Measurements from ENCODE around the gene CCDC136. TPM values are rescaled to one million over a fixed set of nuclear protein-coding genes. Genes with fewer than 3 reads are reported as not detected.
A peak's percentile ranks its signal among the peaks of the same experiment; 100 is the strongest.

Gene CCDC136
- total and polyA plus RNA-seq, 8 donors: 2.5 to 87.1 (median 49.5) TPM

DNA sequence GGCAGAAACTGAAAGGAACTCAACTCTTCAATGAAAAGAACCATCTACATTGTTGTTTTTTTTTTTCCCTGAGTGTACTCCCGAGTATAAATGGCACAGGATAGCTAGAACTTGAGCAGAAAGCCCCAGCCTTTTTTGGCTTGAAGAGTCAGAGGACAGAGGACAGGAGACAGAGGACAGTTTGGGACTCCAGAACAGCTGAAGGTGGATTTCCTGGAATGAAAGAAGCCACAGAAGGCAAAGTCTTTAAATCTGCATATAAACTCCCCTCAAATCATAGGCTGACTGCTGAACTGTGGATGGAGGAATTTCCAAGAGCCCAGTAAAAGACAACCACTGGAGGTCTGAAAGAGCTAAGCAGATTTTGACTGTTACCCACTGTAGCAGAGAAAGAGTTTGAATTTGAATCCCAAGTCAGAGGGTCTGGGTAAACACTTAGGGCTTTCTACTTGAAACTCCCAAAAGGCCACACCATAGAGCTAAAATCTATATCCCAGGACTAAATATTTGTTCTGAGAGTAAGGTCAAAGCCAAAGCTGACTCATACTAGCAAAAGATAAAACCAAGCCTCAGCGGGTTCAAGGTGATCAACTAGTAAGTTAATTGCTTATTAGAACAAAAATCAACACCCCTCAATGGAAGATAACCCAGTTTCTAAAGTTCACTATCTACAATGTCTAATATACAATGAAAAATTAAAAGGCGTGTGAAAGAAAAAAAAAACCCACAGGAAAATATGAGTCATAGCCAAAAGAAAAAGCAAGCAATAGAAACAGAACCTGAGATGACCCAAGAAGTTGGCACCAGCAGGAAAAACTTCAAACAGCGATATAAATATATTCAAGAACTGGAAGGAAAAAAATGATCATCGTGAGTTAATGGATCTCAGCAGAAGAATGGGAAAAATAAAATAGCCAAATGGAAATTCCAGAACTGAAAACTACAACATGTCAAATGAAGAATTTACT is 14.3 kb upstream of the CCDC136 start:
- Histone ChIP-seq H3K9me3 (peaks cover 0 to 12% of the 10 kb centered on the region in 2 donors), H3K27ac (no peak overlapping the region), H3K36me3 (peaks cover 0 to 18% of the 10 kb centered on the region in 2 donors), H3K4me1 (no peaks in the 10 kb centered on the region), H3K4me3 (no peak overlapping the region), H3K27me3 (no peaks in the 10 kb centered on the region)
- ATAC-seq (no peak), DNase-seq (no peak)
- TF ChIP-seq, protein P1, sequence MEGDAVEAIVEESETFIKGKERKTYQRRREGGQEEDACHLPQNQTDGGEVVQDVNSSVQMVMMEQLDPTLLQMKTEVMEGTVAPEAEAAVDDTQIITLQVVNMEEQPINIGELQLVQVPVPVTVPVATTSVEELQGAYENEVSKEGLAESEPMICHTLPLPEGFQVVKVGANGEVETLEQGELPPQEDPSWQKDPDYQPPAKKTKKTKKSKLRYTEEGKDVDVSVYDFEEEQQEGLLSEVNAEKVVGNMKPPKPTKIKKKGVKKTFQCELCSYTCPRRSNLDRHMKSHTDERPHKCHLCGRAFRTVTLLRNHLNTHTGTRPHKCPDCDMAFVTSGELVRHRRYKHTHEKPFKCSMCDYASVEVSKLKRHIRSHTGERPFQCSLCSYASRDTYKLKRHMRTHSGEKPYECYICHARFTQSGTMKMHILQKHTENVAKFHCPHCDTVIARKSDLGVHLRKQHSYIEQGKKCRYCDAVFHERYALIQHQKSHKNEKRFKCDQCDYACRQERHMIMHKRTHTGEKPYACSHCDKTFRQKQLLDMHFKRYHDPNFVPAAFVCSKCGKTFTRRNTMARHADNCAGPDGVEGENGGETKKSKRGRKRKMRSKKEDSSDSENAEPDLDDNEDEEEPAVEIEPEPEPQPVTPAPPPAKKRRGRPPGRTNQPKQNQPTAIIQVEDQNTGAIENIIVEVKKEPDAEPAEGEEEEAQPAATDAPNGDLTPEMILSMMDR (IDR thresholded peaks at IDR 0.05): no peak
- intact Hi-C loops (cut with DNase I): no loop called here

DNA sequence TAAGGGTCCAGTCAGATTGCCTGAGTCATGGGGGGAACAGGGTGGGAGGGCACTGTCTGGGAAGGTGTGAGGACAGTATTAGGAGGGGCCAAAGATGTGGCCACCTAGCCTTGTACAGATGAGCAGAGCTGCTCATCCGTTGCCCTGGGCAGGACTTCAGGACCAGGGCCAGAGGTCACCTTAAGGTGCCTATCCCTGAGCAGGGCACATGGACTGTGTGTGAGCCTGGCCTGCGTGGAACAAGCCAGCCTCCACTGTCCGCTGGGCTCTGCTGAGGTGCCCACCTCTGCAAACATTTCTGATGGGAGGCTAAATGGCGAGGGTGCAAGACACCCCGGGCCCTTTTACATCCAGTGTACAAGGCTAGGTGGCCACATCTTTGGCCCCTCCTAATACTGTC is 12.8 kb upstream of the CCDC136 start:
- H3K27me3 ChIP-seq: no peaks in the 10 kb centered on the region
- TF ChIP-seq, protein P1 (IDR thresholded peaks at IDR 0.05): no peak
- ATAC-seq (no peak), DNase-seq (no peak)
- no peaks in the 10 kb centered on the region for H3K4me1 ChIP-seq
- peaks cover 0 to 5% of the 10 kb centered on the region in 2 donors for H3K36me3 ChIP-seq
- H3K4me3 ChIP-seq: no peak overlapping the region
- H3K9me3 ChIP-seq: peaks cover 0 to 12% of the 10 kb centered on the region in 2 donors
- H3K27ac ChIP-seq: no peak overlapping the region
- intact Hi-C loops (cut with DNase I): no loop called here

DNA sequence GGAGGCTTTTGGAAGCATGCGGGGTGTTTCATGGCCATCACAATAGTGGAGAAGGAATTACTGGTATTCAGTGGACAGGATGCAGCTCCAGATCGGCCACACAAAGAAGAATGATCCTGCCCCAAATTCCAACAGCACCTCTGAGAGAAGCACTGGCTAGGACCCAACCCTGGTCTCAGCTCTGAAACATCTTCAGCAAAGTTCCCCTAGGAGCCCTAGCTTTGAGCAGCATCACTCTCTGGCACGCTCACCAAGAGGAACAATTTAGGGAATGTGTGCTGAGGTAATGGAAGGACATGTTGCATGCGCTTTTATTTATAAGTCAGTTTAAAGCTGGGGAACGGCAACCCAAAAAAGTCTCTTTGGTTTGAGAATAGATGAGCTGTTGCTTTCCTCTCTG is 10.6 kb upstream of the CCDC136 start:
- DNase-seq (no peak), ATAC-seq (no peak)
- Histone ChIP-seq H3K9me3 (peaks cover 0 to 12% of the 10 kb centered on the region in 2 donors), H3K27ac (no peak overlapping the region), H3K27me3 (no peaks in the 10 kb centered on the region), H3K36me3 (no peaks in the 10 kb centered on the region), H3K4me1 (no peaks in the 10 kb centered on the region), H3K4me3 (no peak overlapping the region)
- TF ChIP-seq, protein P1 (IDR thresholded peaks at IDR 0.05): no peak
- intact Hi-C loops (cut with DNase I): no loop called here

DNA sequence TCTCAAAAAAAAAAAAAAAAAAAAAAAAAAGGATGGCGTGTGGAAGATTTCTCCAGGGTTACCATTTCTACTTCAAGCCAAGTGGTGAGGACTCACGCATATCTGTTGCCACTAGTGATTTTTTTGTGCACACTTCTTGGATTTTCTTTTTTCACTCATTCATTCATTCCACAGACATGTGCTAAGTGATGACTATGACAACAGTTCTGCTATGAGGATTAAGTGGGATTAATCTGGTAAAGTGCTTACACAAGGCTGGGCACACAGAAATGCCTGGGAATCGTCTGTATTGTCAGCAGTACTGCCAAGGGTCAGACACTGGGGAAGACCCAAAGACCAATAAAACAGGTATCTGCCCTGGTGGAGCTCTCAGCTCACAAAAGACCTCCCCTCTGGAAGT is 9.9 kb upstream of the CCDC136 start:
- ATAC-seq: no peak
- no peak for DNase-seq
- H3K27me3 ChIP-seq: no peaks in the 10 kb centered on the region
- H3K27ac ChIP-seq: no peak overlapping the region
- intact Hi-C loops (cut with DNase I): no loop called here
- no peaks in the 10 kb centered on the region for H3K36me3 ChIP-seq
- H3K4me1 ChIP-seq: no peaks in the 10 kb centered on the region
- H3K4me3 ChIP-seq: no peak overlapping the region
- peaks cover 0 to 12% of the 10 kb centered on the region in 2 donors for H3K9me3 ChIP-seq
- TF ChIP-seq, protein P1 (IDR thresholded peaks at IDR 0.05): no peak

DNA sequence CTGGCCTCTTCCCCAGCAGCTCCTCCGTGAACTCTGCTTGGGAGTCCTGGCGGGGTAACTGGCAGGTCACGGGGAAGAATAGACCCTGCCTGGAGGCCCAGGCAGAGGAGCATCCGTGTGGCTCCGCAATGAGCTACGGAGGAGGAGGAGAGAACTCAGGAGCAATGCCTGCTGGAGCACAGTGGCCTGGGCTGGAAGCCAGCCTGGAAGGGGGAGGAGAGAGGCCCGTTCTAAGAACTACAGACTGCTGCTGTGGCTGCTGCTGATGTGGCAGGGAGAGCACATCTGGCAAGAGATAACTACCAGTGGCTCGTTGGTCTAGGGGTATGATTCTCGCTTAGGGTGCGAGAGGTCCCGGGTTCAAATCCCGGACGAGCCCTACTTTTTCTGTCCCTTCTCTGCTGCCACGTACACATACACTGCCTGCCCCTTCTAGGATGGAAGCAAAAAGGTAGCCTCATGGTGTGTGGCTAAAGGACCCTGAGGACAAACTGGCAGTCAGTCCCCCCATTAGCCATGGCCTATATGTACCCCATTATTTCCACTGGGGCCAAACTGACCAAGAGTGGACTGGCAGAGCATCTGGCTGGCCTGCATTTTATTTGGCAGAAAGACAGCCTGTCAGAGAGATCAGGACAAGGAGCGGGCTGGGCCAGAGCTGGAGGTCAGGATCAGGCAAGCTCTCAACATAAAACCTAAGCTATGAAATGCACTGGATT is 8.5 kb upstream of the CCDC136 start:
- Histone ChIP-seq H3K9me3 (no peaks in the 10 kb centered on the region), H3K36me3 (no peaks in the 10 kb centered on the region), H3K4me1 (no peaks in the 10 kb centered on the region), H3K4me3 (no peak overlapping the region), H3K27ac (no peak overlapping the region), H3K27me3 (no peaks in the 10 kb centered on the region)
- peak in 3 of 4 donors; percentile 63 to 85 (median 68) for DNase-seq
- peak; percentile 66 for ATAC-seq
- intact Hi-C loops (cut with DNase I): no loop called here
- TF ChIP-seq, protein P1 (IDR thresholded peaks at IDR 0.05): no peak

Data from left lung (tissue), 10 donors.